NT2/D1 (cell line): ENCODE data around the gene ASZ1.

Source experiments
- SUZ12 ChIP-seq: IDR thresholded peaks from 2 replicates; pipeline ENCODE4 v1.6.1; 2011; ENCODE audit not compliant: insufficient read length, insufficient read depth; ENCODE audit errors: extremely low read depth
- YY1 ChIP-seq: IDR thresholded peaks from 2 replicates; pipeline ENCODE4 v1.6.1; 2011; ENCODE audit not compliant: insufficient read length, insufficient read depth

GRCh38 chr7:117372073-117372472 lies 55.2 kb downstream of the ASZ1 start:
- TF ChIP-seq YY1 (no peak), SUZ12 (no peak)
